Uterus (tissue), 4 donors: ENCODE data around the gene MTCP1. TPM values are rescaled to one million over a fixed set of nuclear protein-coding genes. Genes with fewer than 3 reads are reported as not detected.

Experiments
- DNase-seq, 2 donors: peaks; one replicate each; pipeline ENCODE4 v3.0.0-alpha.2; 2019 to 2020
- H3K27ac ChIP-seq, 2 donors: fragments of 200-600 bp; sonication (generic); 1 replicate in 1 of 2; 2 replicates in 1 of 2; pipeline ENCODE4 v1.5.1; 2016 to 2018
- H3K27me3 ChIP-seq, 2 donors: fragments of 200-600 bp; sonication (generic); one replicate each; pipeline ENCODE4 v1.5.1; 2018 to 2019; ENCODE audit warnings: control low read depth in 1 of 2
- H3K36me3 ChIP-seq, 2 donors: fragments of 200-600 bp; sonication (generic); one replicate each; pipeline ENCODE4 v1.5.1; 2019; ENCODE audit warnings: control low read depth in 1 of 2
- H3K4me1 ChIP-seq, 2 donors: fragments of 200-600 bp; sonication (generic); one replicate each; pipeline ENCODE4 v1.5.1; 2018 to 2019; ENCODE audit warnings: control low read depth in 1 of 2
- H3K4me3 ChIP-seq, 2 donors: fragments of 200-600 bp; sonication (generic); 1 replicate in 1 of 2; 2 replicates in 1 of 2; pipeline ENCODE4 v1.5.1; 2018 to 2019; ENCODE audit warnings: mild to moderate bottlenecking in 1 of 2
- H3K9me3 ChIP-seq, 2 donors: fragments of 200-600 bp; sonication (generic); one replicate each; pipeline ENCODE4 v1.5.1; 2019; ENCODE audit warnings: control low read depth in 1 of 2
- CTCF ChIP-seq, 4 experiments: fragments of 200-600 bp in 2 of 4; fragments of 450-650 bp in 2 of 4; sonication (generic) in 2 of 4; IDR thresholded peaks; one replicate each; pipeline ENCODE4 v1.5.1; 2016 to 2019; ENCODE audit warnings: antibody characterized with exemption in 4 of 4, mild to moderate bottlenecking in 2 of 4, moderate library complexity in 1 of 4
- POLR2A ChIP-seq, 2 donors: fragments of 450-650 bp; IDR thresholded peaks; one replicate each; pipeline ENCODE4 v1.6.1; 2016; ENCODE audit warnings: antibody characterized with exemption in 2 of 2, mild to moderate bottlenecking in 1 of 2, moderate library complexity in 1 of 2
- intact Hi-C: fragments of 100-400 bp; cut with DNase I; formaldehyde crosslinking; loops from one replicate; pipeline ENCODE4 v1.15.1; 2023; ENCODE audit warnings: low total_unique reads
- total RNA-seq, 4 donors: library from RNA; depleted of rRNA in 3 of 4; stranded (reverse); fragments of >200 nt in 3 of 4; gene quantifications; one replicate each; pipeline versions ENCODE4 v1.1.0 to v1.2.4, GENCODE V29; 2014 to 2023
- donor health status: DM: yes; HTN: yes; CAD: no.

Gene MTCP1
- total RNA-seq: 10 to 100 TPM in 1 of 4 donors, 1 to 10 TPM in 1, under 1 TPM in 1, not detected in 1; 0.41 to 28.3 (median 6.4) TPM

GRCh38 chrX:155070975-155071693 lies at the start of gene MTCP1, which contains the start of the genes BRCC3 and CMC4:
MTCP1 (minus strand) TSS chrX:155071136; CDS start chrX:155066010, 5,126 bp downstream.
BRCC3 (plus strand) TSS chrX:155071508; CDS start chrX:155071528, 20 bp downstream.
CMC4 (minus strand) TSS chrX:155071136; CDS start chrX:155064023, 7,113 bp downstream.
- peak; percentile 74 to 77 for DNase-seq
- intact Hi-C loops: no loop called here
- TF ChIP-seq POLR2A (IDR thresholded peaks at IDR 0.05) (peak; percentile 37 to 69), CTCF (IDR thresholded peaks at IDR 0.05) (no peak)

GRCh38 chrX:155115174-155115819 lies 44.4 kb upstream of the MTCP1 start:
- no peak overlapping the region for H3K27ac ChIP-seq
- no peak for TF ChIP-seq CTCF (IDR thresholded peaks at IDR 0.05)
- no peak for TF ChIP-seq POLR2A (IDR thresholded peaks at IDR 0.05)
- no peak overlapping the region for H3K4me3 ChIP-seq
- intact Hi-C loops: no loop called here
- no peaks in the 10 kb centered on the region for H3K36me3 ChIP-seq
- no peaks in the 10 kb centered on the region for H3K4me1 ChIP-seq
- no peaks in the 10 kb centered on the region for H3K9me3 ChIP-seq
- no peak for DNase-seq
- H3K27me3 ChIP-seq: no peaks in the 10 kb centered on the region

More at GRCh38 chrX:155070975-155071693, at the start of gene MTCP1, which contains the start of the genes BRCC3 and CMC4:
- Histone ChIP-seq H3K36me3 (no peaks in the 10 kb centered on the region), H3K4me1 (no peaks in the 10 kb centered on the region), H3K27me3 (no peaks in the 10 kb centered on the region), H3K27ac (peak within 1 kb of the TSS; percentile 79 to 92), H3K9me3 (no peaks in the 10 kb centered on the region), H3K4me3 (peak within 1 kb of the TSS; percentile 47 to 54)

GRCh38 chrX:155113097-155113496 lies 42.2 kb upstream of the MTCP1 start:
- H3K36me3 ChIP-seq: no peaks in the 10 kb centered on the region
- DNase-seq: no peak

GRCh38 chrX:155112171-155112570 lies 41.2 kb upstream of the MTCP1 start:
- Histone ChIP-seq H3K27me3 (no peaks in the 10 kb centered on the region), H3K36me3 (no peaks in the 10 kb centered on the region), H3K4me3 (no peak overlapping the region), H3K27ac (no peak overlapping the region), H3K4me1 (no peaks in the 10 kb centered on the region), H3K9me3 (no peaks in the 10 kb centered on the region)
- no peak for DNase-seq
- intact Hi-C loops: no loop called here
- TF ChIP-seq POLR2A (IDR thresholded peaks at IDR 0.05): no peak
- no peak for TF ChIP-seq CTCF (IDR thresholded peaks at IDR 0.05)

More at GRCh38 chrX:155113097-155113496, 42.2 kb upstream of the MTCP1 start:
- intact Hi-C loops: no loop called here
- H3K4me3 ChIP-seq: no peak overlapping the region
- no peak for TF ChIP-seq POLR2A (IDR thresholded peaks at IDR 0.05)
- no peaks in the 10 kb centered on the region for H3K9me3 ChIP-seq
- no peaks in the 10 kb centered on the region for H3K27me3 ChIP-seq
- H3K4me1 ChIP-seq: no peaks in the 10 kb centered on the region
- H3K27ac ChIP-seq: no peak overlapping the region

- intact Hi-C loops: no loop called here
- TF ChIP-seq CTCF (IDR thresholded peaks at IDR 0.05) (no peak), POLR2A (IDR thresholded peaks at IDR 0.05) (no peak)
Measured at GRCh38 chrX:155108427-155108826, 37.5 kb upstream of the MTCP1 start.

More at GRCh38 chrX:155108427-155108826, 37.5 kb upstream of the MTCP1 start:
- H3K4me3 ChIP-seq: no peak overlapping the region
- H3K27ac ChIP-seq: no peak overlapping the region
- no peak for DNase-seq
- no peaks in the 10 kb centered on the region for H3K36me3 ChIP-seq
- H3K9me3 ChIP-seq: no peaks in the 10 kb centered on the region
- H3K27me3 ChIP-seq: no peaks in the 10 kb centered on the region
- no peaks in the 10 kb centered on the region for H3K4me1 ChIP-seq
